H1 (cell line): ENCODE measurements around the gene BRICD5.

Experiments
- CEBPB ChIP-seq: IDR thresholded peaks from 2 replicates; pipeline ENCODE4 v1.6.1; 2012; ENCODE audit warnings: low read depth, low read length
- POLR2A ChIP-seq, 2 experiments: IDR thresholded peaks; 1 replicate in 1 of 2; 2 replicates in 1 of 2; pipeline ENCODE4 v1.6.1; 2011; ENCODE audit warnings: low read depth in 2 of 2, low read length in 2 of 2, mild to moderate bottlenecking in 2 of 2; ENCODE audit errors: control extremely low read depth in 1 of 2
- SRF ChIP-seq: IDR thresholded peaks from 2 replicates; pipeline ENCODE4 v1.6.1; 2011; ENCODE audit warnings: mild to moderate bottlenecking, low read depth, low read length, moderate library complexity
- TEAD4 ChIP-seq: IDR thresholded peaks from 2 replicates; pipeline ENCODE4 v1.6.1; 2012; ENCODE audit warnings: low read depth, low read length, inconsistent platforms, mixed read lengths
- YY1 ChIP-seq: IDR thresholded peaks from 2 replicates; pipeline ENCODE4 v1.6.1; 2011; ENCODE audit warnings: low read depth, mild to moderate bottlenecking, low read length
- TF ChIP-seq, protein P1 (sequence below), 3 experiments: IDR thresholded peaks; 1 replicate in 2 of 3; 2 replicates in 1 of 3; pipeline versions ENCODE4 v1.5.1 to v1.6.1; 2011; ENCODE audit warnings: low read length in 3 of 3, mild to moderate bottlenecking in 3 of 3, inconsistent platforms in 2 of 3, low read depth in 1 of 3, moderate library complexity in 1 of 3; ENCODE audit not compliant: insufficient read depth in 1 of 3; ENCODE audit errors: control extremely low read depth in 1 of 3
- TF ChIP-seq, protein P2 (sequence below): IDR thresholded peaks from 2 replicates; pipeline ENCODE4 v1.6.1; 2012; ENCODE audit warnings: inconsistent platforms

DNA sequence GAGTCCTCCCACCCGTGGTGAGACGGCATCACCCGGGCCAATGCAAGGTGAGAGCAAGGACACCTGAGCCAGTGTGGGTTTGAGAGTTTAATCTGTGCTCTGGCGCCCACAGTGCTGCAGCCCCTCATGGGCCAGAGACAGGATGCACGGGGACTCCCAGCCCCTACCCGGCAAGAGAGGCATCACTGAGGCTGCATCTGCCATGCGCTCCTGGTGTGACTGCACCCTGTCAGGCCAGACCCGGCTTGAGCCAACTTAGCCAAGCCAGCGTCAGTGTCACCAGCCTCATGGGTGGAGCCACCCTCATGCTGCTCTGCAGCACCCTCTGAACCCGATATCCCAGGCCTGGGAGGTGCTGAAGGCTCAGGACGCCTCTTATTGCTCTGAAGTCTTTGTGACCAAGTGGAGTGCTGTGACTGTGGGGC lies 1.3 kb upstream of the BRICD5 start:
- TF ChIP-seq TEAD4: no peak
- no peak for TF ChIP-seq SRF
- TF ChIP-seq, protein P1, sequence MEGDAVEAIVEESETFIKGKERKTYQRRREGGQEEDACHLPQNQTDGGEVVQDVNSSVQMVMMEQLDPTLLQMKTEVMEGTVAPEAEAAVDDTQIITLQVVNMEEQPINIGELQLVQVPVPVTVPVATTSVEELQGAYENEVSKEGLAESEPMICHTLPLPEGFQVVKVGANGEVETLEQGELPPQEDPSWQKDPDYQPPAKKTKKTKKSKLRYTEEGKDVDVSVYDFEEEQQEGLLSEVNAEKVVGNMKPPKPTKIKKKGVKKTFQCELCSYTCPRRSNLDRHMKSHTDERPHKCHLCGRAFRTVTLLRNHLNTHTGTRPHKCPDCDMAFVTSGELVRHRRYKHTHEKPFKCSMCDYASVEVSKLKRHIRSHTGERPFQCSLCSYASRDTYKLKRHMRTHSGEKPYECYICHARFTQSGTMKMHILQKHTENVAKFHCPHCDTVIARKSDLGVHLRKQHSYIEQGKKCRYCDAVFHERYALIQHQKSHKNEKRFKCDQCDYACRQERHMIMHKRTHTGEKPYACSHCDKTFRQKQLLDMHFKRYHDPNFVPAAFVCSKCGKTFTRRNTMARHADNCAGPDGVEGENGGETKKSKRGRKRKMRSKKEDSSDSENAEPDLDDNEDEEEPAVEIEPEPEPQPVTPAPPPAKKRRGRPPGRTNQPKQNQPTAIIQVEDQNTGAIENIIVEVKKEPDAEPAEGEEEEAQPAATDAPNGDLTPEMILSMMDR (IDR thresholded peaks at IDR 0.05; ENCODE audit: control extremely low read depth in 1 of 3, insufficient read depth in 1 of 3, low read depth in 1 of 3, low read length in 3 of 3): no peak
- TF ChIP-seq, protein P2, sequence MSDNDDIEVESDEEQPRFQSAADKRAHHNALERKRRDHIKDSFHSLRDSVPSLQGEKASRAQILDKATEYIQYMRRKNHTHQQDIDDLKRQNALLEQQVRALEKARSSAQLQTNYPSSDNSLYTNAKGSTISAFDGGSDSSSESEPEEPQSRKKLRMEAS: no peak
- TF ChIP-seq CEBPB: no peak
- no peak for TF ChIP-seq POLR2A (IDR thresholded peaks at IDR 0.05; ENCODE audit: control extremely low read depth in 1 of 2, low read depth in 2 of 2, low read length in 2 of 2)
- TF ChIP-seq YY1: no peak
